Epithelial cell of esophagus (primary cell): ENCODE data around the gene CRIM1.
A peak's percentile ranks its signal among the peaks of the same experiment; 100 is the strongest.

ENCODE experiments used
- DNase-seq: peaks from one replicate; pipeline ENCODE4 v3.0.0; 2010; ENCODE audit warnings: low read depth
- H3K4me3 ChIP-seq: 2 replicates; pipeline ENCODE4 v1.5.1; 2011; ENCODE audit warnings: mild to moderate bottlenecking, low read length, control low read depth
- TF ChIP-seq, protein P1 (sequence below): IDR thresholded peaks from 2 replicates; pipeline ENCODE4 v1.5.1; 2011; ENCODE audit warnings: low read depth, mild to moderate bottlenecking, low read length, control low read depth, inconsistent platforms; ENCODE audit not compliant: insufficient read depth; ENCODE audit errors: missing control alignments

Gene CRIM1

DNA sequence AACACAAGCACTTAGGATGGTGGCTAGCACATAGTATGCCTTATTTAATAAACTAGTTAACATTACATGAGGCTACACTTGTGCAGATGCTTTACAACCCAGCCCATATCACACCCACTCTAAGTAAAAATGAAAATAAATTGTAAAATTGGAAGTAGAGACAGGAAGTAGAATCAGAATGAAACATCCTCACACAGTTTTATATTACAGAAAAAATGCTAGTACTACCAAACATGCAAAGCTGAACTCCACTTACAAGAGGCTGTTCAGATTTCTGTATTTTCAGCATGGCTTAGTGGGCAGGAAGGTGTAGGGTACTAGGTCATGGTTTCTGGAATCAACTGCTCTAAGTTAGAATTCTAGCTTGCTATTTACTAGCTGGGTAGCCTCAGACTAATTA lies 18.2 kb upstream of the CRIM1 start:
- TF ChIP-seq, protein P1, sequence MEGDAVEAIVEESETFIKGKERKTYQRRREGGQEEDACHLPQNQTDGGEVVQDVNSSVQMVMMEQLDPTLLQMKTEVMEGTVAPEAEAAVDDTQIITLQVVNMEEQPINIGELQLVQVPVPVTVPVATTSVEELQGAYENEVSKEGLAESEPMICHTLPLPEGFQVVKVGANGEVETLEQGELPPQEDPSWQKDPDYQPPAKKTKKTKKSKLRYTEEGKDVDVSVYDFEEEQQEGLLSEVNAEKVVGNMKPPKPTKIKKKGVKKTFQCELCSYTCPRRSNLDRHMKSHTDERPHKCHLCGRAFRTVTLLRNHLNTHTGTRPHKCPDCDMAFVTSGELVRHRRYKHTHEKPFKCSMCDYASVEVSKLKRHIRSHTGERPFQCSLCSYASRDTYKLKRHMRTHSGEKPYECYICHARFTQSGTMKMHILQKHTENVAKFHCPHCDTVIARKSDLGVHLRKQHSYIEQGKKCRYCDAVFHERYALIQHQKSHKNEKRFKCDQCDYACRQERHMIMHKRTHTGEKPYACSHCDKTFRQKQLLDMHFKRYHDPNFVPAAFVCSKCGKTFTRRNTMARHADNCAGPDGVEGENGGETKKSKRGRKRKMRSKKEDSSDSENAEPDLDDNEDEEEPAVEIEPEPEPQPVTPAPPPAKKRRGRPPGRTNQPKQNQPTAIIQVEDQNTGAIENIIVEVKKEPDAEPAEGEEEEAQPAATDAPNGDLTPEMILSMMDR: no peak

GRCh38 chr2:36338124-36338826 lies 17.3 kb upstream of the CRIM1 start:
- no peak for DNase-seq
- TF ChIP-seq, protein P1: no peak
- no peak overlapping the region for H3K4me3 ChIP-seq

More for the DNA sequence above, 18.2 kb upstream of the CRIM1 start:
- no peak overlapping the region for H3K4me3 ChIP-seq
- DNase-seq: no peak

- H3K4me3 ChIP-seq: no peak overlapping the region
- peak; percentile 32 for DNase-seq
- TF ChIP-seq, protein P1: no peak
Measured at GRCh38 chr2:36338827-36339145, 16.8 kb upstream of the CRIM1 start.

DNA sequence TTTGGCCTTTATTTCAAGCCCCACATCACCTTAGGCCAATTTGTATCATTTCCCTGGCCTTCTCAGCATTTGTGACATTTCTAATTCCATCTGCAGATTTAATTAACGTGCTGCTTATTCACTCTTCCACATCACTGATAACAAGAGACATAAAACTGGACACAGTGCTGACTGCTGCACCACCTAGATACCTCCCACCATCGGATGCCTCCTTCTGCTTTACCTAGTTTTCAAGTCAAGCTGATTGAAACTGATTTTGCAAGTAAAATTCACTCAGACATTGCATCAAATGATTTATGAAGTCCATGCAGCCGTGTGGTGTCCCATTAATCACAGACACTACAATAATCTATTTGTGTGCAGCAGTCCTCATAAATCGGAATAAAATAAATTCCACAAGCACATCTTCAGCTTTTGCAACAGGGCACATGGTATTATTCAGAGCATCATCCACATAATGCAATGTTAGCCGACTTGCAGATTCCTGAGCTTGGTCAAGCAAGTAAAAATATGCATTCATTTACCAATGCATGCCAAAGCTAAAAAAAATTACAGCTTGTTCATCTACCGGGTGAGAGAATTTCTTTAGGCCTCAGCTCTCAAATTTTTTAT lies 15.9 kb upstream of the CRIM1 start:
- no peak overlapping the region for H3K4me3 ChIP-seq
- no peak for DNase-seq
- TF ChIP-seq, protein P1: no peak

- H3K4me3 ChIP-seq: no peak overlapping the region
- no peak for DNase-seq
- TF ChIP-seq, protein P1: no peak
Measured at GRCh38 chr2:36343606-36344005, 12.0 kb upstream of the CRIM1 start.

DNA sequence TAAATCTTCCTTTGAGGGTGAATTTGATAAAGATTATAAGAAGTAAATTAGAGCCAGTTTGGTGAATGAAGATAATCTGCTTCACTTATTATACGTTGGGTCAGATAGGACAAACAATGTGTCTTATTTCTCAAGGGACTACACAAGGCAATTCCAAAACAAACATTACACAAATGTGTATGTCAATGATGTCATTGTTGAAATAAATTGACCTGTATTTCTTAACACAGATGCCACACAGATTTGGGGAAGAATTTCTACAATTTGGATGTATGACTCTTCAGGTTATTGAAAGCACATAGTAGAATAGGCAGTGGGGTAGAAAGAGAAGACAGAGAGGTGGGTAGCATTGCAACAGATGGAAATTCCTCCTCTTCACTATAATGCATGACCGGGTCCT lies 6.9 kb upstream of the CRIM1 start:
- TF ChIP-seq, protein P1: no peak
- no peak for DNase-seq
- H3K4me3 ChIP-seq: no peak overlapping the region

GRCh38 chr2:36351291-36351690 lies 4.3 kb upstream of the CRIM1 start:
- TF ChIP-seq, protein P1: no peak
- DNase-seq: no peak

More at GRCh38 chr2:36351291-36351690, 4.3 kb upstream of the CRIM1 start:
- H3K4me3 ChIP-seq: no peak overlapping the region
